ENCODE results near the gene ABCB11. TPM values are rescaled to one million over a fixed set of nuclear protein-coding genes. Genes with fewer than 3 reads are reported as not detected.
A peak's percentile ranks its signal among the peaks of the same experiment; 100 is the strongest.

The ABCB11 gene
- polyA plus RNA-seq, 3 donors from 2014 or later, result not detected

GRCh38 chr2:169010633-169011460 lies 20.3 kb downstream of the ABCB11 start:
- no peak for DNase-seq
- no peak overlapping the region for H3K4me3 Mint-ChIP-seq
- no peak overlapping the region for H3K27ac Mint-ChIP-seq
- no peaks in the 10 kb centered on the region for H3K36me3 Mint-ChIP-seq
- peaks cover under 1 to 2% of the 10 kb centered on the region in 2 donors for H3K4me1 Mint-ChIP-seq
- H3K27me3 Mint-ChIP-seq (ENCODE audit: low read depth in 3 of 3), result peaks cover 0 to 4% (median 0%) of the 10 kb centered on the region in 3 donors
- no peaks in the 10 kb centered on the region for H3K9me3 Mint-ChIP-seq

- no peak overlapping the region for H3K27ac Mint-ChIP-seq
- no peaks in the 10 kb centered on the region for H3K36me3 Mint-ChIP-seq
- no peak for DNase-seq
- H3K4me1 Mint-ChIP-seq, result peaks cover 0 to 2% of the 10 kb centered on the region in 2 donors
- no peak overlapping the region for H3K4me3 Mint-ChIP-seq
- H3K9me3 Mint-ChIP-seq, result no peaks in the 10 kb centered on the region
- peaks cover 0 to 5% (median 0%) of the 10 kb centered on the region in 3 donors for H3K27me3 Mint-ChIP-seq (ENCODE audit: low read depth in 3 of 3)
Observed at GRCh38 chr2:169009865-169010579, 21.1 kb downstream of the ABCB11 start.

DNA sequence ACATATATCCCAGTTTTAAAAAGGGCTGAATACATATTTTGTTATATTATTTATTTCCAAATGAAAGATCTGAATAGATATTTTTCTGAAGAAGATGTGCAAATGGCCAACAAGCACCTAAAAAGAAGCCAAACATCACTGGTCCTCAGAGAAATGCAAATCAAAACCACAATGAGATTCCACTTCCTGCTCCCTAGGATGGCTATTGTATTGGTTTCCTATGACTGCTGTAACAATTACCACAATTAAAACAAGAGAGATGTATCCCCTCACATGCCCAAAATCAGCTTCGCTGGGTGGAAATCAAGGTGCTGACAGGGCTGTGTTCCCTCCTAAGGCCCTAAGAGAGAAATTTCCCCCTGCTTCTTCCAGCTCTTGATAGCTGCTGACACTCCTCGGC lies 23.2 kb downstream of the ABCB11 start:
- no peak overlapping the region for H3K4me3 Mint-ChIP-seq
- peak overlapping the region in 1 of 6 donors; percentile 2 for H3K27ac Mint-ChIP-seq
- peaks cover 0 to 2% of the 10 kb centered on the region in 2 donors for H3K4me1 Mint-ChIP-seq
- H3K27me3 Mint-ChIP-seq (ENCODE audit: low read depth in 3 of 3), result peaks cover 0 to 6% (median 4%) of the 10 kb centered on the region in 3 donors
- DNase-seq, result no peak
- H3K9me3 Mint-ChIP-seq, result no peaks in the 10 kb centered on the region
- no peaks in the 10 kb centered on the region for H3K36me3 Mint-ChIP-seq

- no peaks in the 10 kb centered on the region for H3K9me3 Mint-ChIP-seq
- no peak overlapping the region for H3K27ac Mint-ChIP-seq
- H3K27me3 Mint-ChIP-seq (ENCODE audit: low read depth in 3 of 3), result peaks cover 0 to 6% (median 4%) of the 10 kb centered on the region in 3 donors
- DNase-seq, result no peak
- H3K4me1 Mint-ChIP-seq, result peaks cover 0 to 2% of the 10 kb centered on the region in 2 donors
- H3K4me3 Mint-ChIP-seq, result no peak overlapping the region
- H3K36me3 Mint-ChIP-seq, result peaks cover 0 to 3% (median 0%) of the 10 kb centered on the region in 3 donors
Observed at GRCh38 chr2:169007356-169007755, 23.8 kb downstream of the ABCB11 start.

- Mint-ChIP-seq H3K4me1 (peaks cover 0 to 2% of the 10 kb centered on the region in 2 donors), H3K4me3 (no peak overlapping the region), H3K27ac (no peak overlapping the region), H3K9me3 (no peaks in the 10 kb centered on the region), H3K36me3 (peaks cover 0 to 3% (median 0%) of the 10 kb centered on the region in 3 donors), H3K27me3 (ENCODE audit: low read depth in 3 of 3) (peaks cover 0 to 6% (median 4%) of the 10 kb centered on the region in 3 donors)
- DNase-seq, result no peak
Observed at GRCh38 chr2:169006665-169007064, 24.5 kb downstream of the ABCB11 start.

DNA sequence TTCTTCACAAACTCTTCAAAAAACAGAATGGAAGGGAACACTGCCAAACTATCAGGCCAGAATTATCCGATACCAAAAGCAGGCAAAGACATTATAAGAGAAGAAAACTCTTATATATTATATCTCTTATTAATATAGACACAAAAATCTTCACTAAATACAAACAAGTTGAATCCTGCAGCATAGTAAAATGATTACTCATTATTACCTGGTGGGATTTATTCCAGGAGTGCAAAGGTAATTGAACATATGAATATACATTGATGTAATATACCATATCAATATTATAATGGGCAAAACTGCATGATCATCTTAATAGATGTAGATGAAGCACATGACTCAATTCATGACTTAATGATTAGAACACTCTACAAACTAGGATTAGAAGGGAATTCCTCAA lies 25.1 kb downstream of the ABCB11 start:
- no peak overlapping the region for H3K4me3 Mint-ChIP-seq
- no peak for DNase-seq
- H3K36me3 Mint-ChIP-seq, result peaks cover 0 to 3% (median 0%) of the 10 kb centered on the region in 3 donors
- no peaks in the 10 kb centered on the region for H3K9me3 Mint-ChIP-seq
- H3K27ac Mint-ChIP-seq, result no peak overlapping the region
- H3K27me3 Mint-ChIP-seq (ENCODE audit: low read depth in 3 of 3), result peaks cover 0 to 9% (median 4%) of the 10 kb centered on the region in 3 donors
- H3K4me1 Mint-ChIP-seq, result peaks cover 0 to 2% of the 10 kb centered on the region in 2 donors

- Mint-ChIP-seq H3K36me3 (peaks cover 0 to 3% (median 0%) of the 10 kb centered on the region in 3 donors), H3K9me3 (peaks cover 0 to 2% (median 0%) of the 10 kb centered on the region in 6 donors), H3K4me3 (no peak overlapping the region), H3K4me1 (peaks cover 0 to 2% of the 10 kb centered on the region in 2 donors), H3K27me3 (ENCODE audit: low read depth in 3 of 3) (peaks cover 3 to 8% (median 4%) of the 10 kb centered on the region in 3 donors), H3K27ac (no peak overlapping the region)
- DNase-seq, result no peak
Observed at GRCh38 chr2:169005080-169005598, 26.0 kb downstream of the ABCB11 start.

GRCh38 chr2:169002161-169002738 lies 28.9 kb downstream of the ABCB11 start:
- peaks cover 0 to 2% (median 0%) of the 10 kb centered on the region in 6 donors for H3K9me3 Mint-ChIP-seq
- peaks cover 0 to 3% (median 0%) of the 10 kb centered on the region in 3 donors for H3K36me3 Mint-ChIP-seq
- no peak for DNase-seq
- H3K4me3 Mint-ChIP-seq, result no peak overlapping the region
- no peak overlapping the region for H3K27ac Mint-ChIP-seq
- peaks cover 4 to 5% (median 4%) of the 10 kb centered on the region in 3 donors for H3K27me3 Mint-ChIP-seq (ENCODE audit: low read depth in 3 of 3)
- peaks cover 0 to 2% of the 10 kb centered on the region in 2 donors for H3K4me1 Mint-ChIP-seq

DNA sequence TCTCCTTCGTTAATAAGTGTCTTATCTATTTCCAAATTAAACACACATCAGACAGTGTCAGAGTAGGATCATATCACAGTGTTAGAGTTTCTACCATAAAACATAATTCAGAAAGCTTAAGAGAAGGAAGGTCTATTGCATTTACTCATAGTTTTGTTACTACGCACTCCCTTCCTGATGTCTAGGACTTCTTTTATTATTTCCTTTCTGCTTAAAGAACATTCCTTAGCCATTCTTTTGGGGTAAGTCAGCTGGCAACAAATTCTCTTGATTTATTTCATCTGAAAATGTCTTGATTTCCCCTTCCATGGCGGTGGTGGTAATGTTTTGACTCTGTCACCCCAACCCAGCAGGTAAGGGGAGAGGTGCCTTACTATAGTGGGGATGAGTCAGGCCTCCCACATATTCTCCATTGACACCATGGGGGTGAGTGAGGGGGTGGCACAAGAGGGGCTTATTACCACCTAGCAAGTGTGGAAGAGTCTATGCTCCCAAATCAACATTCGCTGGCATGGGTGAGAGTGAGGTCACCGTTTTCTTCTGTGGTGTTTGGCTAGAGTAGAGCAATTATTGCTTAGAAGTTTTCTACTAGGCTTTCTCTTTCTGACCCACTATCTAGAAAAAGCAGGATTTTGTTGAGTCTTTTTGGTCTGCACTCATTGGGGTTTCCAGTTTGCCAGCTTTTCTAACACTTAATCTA lies 29.9 kb downstream of the ABCB11 start:
- H3K36me3 Mint-ChIP-seq, result peaks cover 0 to 3% (median 0%) of the 10 kb centered on the region in 3 donors
- H3K27me3 Mint-ChIP-seq (ENCODE audit: low read depth in 3 of 3), result peaks cover 4 to 5% (median 4%) of the 10 kb centered on the region in 3 donors
- H3K4me3 Mint-ChIP-seq, result no peak overlapping the region
- peaks cover 0 to 2% (median 0%) of the 10 kb centered on the region in 6 donors for H3K9me3 Mint-ChIP-seq
- no peak for DNase-seq
- H3K27ac Mint-ChIP-seq, result no peak overlapping the region
- peaks cover 0 to 2% of the 10 kb centered on the region in 2 donors for H3K4me1 Mint-ChIP-seq

GRCh38 chr2:168999668-169000213 lies 31.4 kb downstream of the ABCB11 start:
- Mint-ChIP-seq H3K27me3 (ENCODE audit: low read depth in 3 of 3) (peaks cover 3 to 6% (median 4%) of the 10 kb centered on the region in 3 donors), H3K36me3 (peaks cover 0 to 3% (median 0%) of the 10 kb centered on the region in 3 donors), H3K9me3 (peaks cover 0 to 2% (median 0%) of the 10 kb centered on the region in 6 donors), H3K4me1 (peaks cover 0 to 2% of the 10 kb centered on the region in 2 donors), H3K4me3 (no peak overlapping the region), H3K27ac (no peak overlapping the region)
- DNase-seq, result no peak

GRCh38 chr2:168998609-168999211 lies 32.4 kb downstream of the ABCB11 start:
- Mint-ChIP-seq H3K27ac (no peak overlapping the region), H3K4me1 (peaks cover 0 to 2% of the 10 kb centered on the region in 2 donors), H3K36me3 (peaks cover 0 to 3% (median 0%) of the 10 kb centered on the region in 3 donors), H3K9me3 (peaks cover 0 to 2% (median 0%) of the 10 kb centered on the region in 6 donors), H3K4me3 (no peak overlapping the region), H3K27me3 (ENCODE audit: low read depth in 3 of 3) (peaks cover 0 to 6% (median 3%) of the 10 kb centered on the region in 3 donors)
- no peak for DNase-seq

GRCh38 chr2:168997794-168998193 lies 33.3 kb downstream of the ABCB11 start:
- peaks cover 0 to 2% (median 0%) of the 10 kb centered on the region in 6 donors for H3K9me3 Mint-ChIP-seq
- peaks cover 2 to 4% of the 10 kb centered on the region in 2 donors for H3K4me1 Mint-ChIP-seq
- no peak for DNase-seq
- no peak overlapping the region for H3K4me3 Mint-ChIP-seq
- H3K36me3 Mint-ChIP-seq, result peaks cover 0 to 3% (median 0%) of the 10 kb centered on the region in 3 donors
- H3K27me3 Mint-ChIP-seq (ENCODE audit: low read depth in 3 of 3), result peaks cover 0 to 6% (median 3%) of the 10 kb centered on the region in 3 donors
- H3K27ac Mint-ChIP-seq, result no peak overlapping the region
